WTC11 (cell line): ENCODE measurements around the gene ZNF567.

ENCODE experiments used
- MAX ChIP-seq: sonication (generic); formaldehyde crosslinking; IDR thresholded peaks from 2 replicates; pipeline ENCODE4 v1.8.0; 2022; ENCODE audit warnings: mild to moderate bottlenecking, missing genetic modification reagents
- ZBTB43 ChIP-seq: sonication (generic); formaldehyde crosslinking; IDR thresholded peaks from 2 replicates; pipeline ENCODE4 v1.8.1; 2023; ENCODE audit warnings: mild to moderate bottlenecking, missing genetic modification reagents

- TF ChIP-seq MAX (CRISPR knock-in tag), result no peak
- no peak for TF ChIP-seq ZBTB43
These were observed 18.8 kb upstream of the ZNF567 start for GRCh38 chr19:36668646-36669045.
